ENCODE results near the gene WWOX.

GRCh38 chr16:78209951-78210661, 110.7 kb downstream of the WWOX start:
- TF ChIP-seq TSHZ2 (CRISPR knock-in tag; IDR thresholded peaks at IDR 0.05) (no peak), BACH2 (CRISPR knock-in tag; IDR thresholded peaks at IDR 0.05; ENCODE audit: borderline replicate concordance) (no peak), ZNF8 (CRISPR knock-in tag; IDR thresholded peaks at IDR 0.05) (no peak), ZC3H10 (CRISPR knock-in tag; IDR thresholded peaks at IDR 0.05) (no peak), ISL1 (CRISPR knock-in tag; IDR thresholded peaks at IDR 0.05) (no peak), ARNTL (CRISPR knock-in tag; IDR thresholded peaks at IDR 0.05; ENCODE audit: borderline replicate concordance, low read depth) (no peak), RARB (CRISPR knock-in tag; IDR thresholded peaks at IDR 0.05) (no peak), CSRNP3 (CRISPR knock-in tag; IDR thresholded peaks at IDR 0.05) (no peak), CSDC2 (CRISPR knock-in tag; IDR thresholded peaks at IDR 0.05) (no peak), TOX (CRISPR knock-in tag; IDR thresholded peaks at IDR 0.05; ENCODE audit: borderline replicate concordance) (no peak), ZFP30 (CRISPR knock-in tag; IDR thresholded peaks at IDR 0.05) (no peak)

All from SK-N-SH treated with all-trans-retinoic acid at 6 μM for 48 hours (cell line).